Activated T-cell treated with anti-CD3 and anti-CD28 coated beads, Interleukin-2, amount 50 U/mL, for 24 hours (primary cell): ENCODE results near the gene ZFX.
"Not testable (repeated sequence)": the region's sequence is repeated elsewhere in the genome, so short reads cannot be mapped to it uniquely, and the experiment has no call there.

Source experiments
- DNase-seq: peaks from one replicate; pipeline ENCODE4 v3.0.0-alpha.2; 2020
- H3K27ac Mint-ChIP-seq: 2 replicates; pipeline ENCODE4 v1.8.0; 2020; ENCODE audit warnings: mild to moderate bottlenecking, mixed read lengths
- H3K27me3 Mint-ChIP-seq: 2 replicates; pipeline ENCODE4 v1.8.0; 2020; ENCODE audit warnings: mixed read lengths
- H3K36me3 Mint-ChIP-seq: 2 replicates; pipeline ENCODE4 v1.8.0; 2020; ENCODE audit warnings: low read depth, mixed read lengths
- H3K4me1 Mint-ChIP-seq: 2 replicates; pipeline ENCODE4 v1.8.0; 2020; ENCODE audit warnings: low read depth, mixed read lengths
- H3K4me3 Mint-ChIP-seq: 2 replicates; pipeline ENCODE4 v1.8.0; 2020; ENCODE audit warnings: mild to moderate bottlenecking, moderate library complexity, mixed read lengths
- H3K9me3 Mint-ChIP-seq: 2 replicates; pipeline ENCODE4 v1.8.0; 2020; ENCODE audit warnings: mixed read lengths

ZFX gene

DNA sequence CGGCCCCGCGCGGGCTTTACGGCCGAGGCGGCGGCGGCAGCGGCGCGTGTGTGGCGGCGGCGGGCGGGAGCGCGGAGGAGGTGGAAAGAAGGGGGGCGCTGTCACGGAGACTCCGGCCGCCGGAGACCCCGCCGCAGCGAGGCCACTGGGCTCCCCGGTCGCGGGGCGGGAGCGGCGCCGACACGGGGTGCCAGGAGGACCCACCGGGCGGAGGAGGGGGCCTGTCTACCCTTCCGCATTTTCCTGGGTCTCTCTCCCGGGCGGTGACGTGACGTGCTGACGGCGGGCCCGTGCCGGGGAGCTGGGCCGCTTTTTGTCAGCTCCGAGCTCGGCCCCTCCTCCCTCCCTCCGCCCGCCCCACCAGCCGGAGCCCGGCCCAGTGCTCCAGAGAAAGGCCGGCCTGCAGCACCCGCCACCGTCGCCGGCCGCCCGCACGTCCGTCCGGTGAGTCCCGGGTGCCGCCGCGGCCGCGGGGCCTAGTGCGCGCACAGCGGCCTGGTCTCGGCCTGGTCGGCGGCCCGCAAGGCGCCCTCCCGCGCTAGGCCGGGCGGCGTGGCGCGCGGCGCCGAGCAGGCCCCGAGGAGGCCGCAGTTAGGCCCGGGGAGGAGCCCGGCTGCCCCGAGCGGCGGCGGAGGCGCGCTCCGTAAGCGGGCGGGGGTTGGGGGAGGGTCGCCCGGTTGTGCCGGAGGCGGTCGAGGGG, at the start of gene ZFX:
TSS of gene ZFX (plus strand) at position 379 of the 700 bp plus-strand sequence. CDS start 23,014 bp downstream, outside the sequence.
- no peaks in the 10 kb centered on the region for H3K9me3 Mint-ChIP-seq
- peak; percentile 87 for DNase-seq
- H3K27me3 Mint-ChIP-seq = no peaks in the 10 kb centered on the region
- peak within 1 kb of the TSS; percentile 87 for H3K4me3 Mint-ChIP-seq
- H3K4me1 Mint-ChIP-seq = peaks cover 68% of the 10 kb centered on the region
- H3K27ac Mint-ChIP-seq = peak within 1 kb of the TSS; percentile 97
- H3K36me3 Mint-ChIP-seq = peaks cover 44% of the 10 kb centered on the region

DNA sequence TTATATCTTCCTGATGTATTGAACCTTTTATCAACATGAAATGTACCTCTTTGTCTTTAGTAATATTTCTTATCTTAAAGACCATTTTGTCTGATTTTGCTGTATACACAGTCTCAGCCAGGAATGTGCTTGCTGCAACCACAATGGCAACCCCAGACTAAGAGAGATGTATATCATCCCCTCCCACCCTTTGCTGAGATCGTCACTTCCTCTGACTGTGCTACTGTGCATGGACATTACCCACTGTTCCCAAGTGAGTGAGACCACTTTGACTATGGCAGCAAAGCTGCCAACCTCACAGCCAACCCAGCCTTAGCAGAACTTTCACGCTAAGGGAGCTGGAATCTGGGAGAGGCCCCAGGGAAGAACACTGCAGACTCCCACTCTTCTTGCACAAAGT, 48.8 kb upstream of the ZFX start:
- DNase-seq = no peak
- Mint-ChIP-seq H3K27me3 (no peaks in the 10 kb centered on the region), H3K9me3 (no peaks in the 10 kb centered on the region), H3K27ac (no peak overlapping the region), H3K4me1 (peaks cover 15% of the 10 kb centered on the region), H3K4me3 (no peak overlapping the region), H3K36me3 (no peaks in the 10 kb centered on the region)

DNA sequence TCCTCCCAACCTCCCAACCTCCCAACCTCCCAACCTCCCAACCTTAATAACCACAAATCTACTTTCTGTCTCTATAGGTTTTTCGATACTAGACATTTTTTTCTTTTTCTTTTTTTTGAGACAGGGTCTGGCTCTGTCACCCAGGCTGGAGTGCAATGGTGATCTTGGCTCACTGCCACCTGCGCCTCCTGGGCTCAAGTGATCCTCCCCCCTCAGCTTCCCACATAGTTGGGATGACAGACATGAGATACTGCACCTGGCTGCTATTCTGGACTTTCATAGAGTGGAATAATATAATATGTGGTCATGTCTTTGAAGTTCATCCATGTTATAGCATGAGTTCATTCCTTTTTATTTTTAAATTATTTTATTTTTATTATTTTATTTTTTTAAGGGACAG, 39.5 kb upstream of the ZFX start:
- no peaks in the 10 kb centered on the region for H3K36me3 Mint-ChIP-seq
- no peaks in the 10 kb centered on the region for H3K4me1 Mint-ChIP-seq
- no peak overlapping the region for H3K27ac Mint-ChIP-seq
- no peaks in the 10 kb centered on the region for H3K27me3 Mint-ChIP-seq
- no peak for DNase-seq
- H3K9me3 Mint-ChIP-seq = no peaks in the 10 kb centered on the region
- H3K4me3 Mint-ChIP-seq = no peak overlapping the region

DNA sequence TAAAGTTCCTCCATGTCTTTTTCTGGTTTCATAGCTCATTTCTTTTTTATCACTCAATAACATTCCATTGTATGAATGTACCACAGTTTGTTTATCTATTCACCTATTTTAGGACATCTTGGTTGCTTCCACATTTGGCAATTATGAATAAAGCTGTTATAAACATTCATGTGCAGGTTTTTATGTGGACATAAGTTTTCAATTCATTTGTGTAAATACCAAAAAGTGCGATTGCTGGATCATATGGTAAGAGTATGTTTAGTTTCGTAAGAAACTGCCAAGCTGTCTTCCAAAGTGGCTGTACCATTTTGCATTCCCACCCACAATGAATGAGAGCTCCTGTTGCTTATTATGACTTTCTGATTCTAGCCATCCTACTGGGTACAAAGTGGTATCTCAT, 36.3 kb upstream of the ZFX start:
- Mint-ChIP-seq H3K4me3 (no peak overlapping the region), H3K27me3 (no peaks in the 10 kb centered on the region), H3K9me3 (no peaks in the 10 kb centered on the region), H3K4me1 (no peaks in the 10 kb centered on the region), H3K27ac (no peak overlapping the region), H3K36me3 (no peaks in the 10 kb centered on the region)
- no peak for DNase-seq

DNA sequence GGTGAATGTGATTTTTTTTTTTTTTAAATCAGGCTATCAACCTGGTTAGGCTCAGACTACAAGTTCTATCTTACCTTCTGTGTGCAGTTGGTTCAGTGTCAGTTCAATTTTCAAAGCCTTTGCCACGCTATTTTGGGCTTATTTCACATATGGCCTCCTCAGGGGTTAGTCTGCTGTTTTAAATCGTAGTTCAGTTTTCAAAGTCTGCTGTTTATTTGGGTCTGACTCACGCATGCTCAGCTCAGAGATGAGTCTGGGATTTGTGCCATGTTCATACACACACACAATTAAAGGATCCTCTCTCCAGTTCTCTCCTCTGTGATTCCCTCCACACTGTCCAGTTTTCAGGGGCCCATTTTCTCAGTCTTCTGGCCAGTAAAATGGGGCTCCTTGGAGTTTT, 32.3 kb upstream of the ZFX start:
- Mint-ChIP-seq H3K27ac (no peak overlapping the region), H3K4me3 (no peak overlapping the region), H3K27me3 (no peaks in the 10 kb centered on the region)

DNA sequence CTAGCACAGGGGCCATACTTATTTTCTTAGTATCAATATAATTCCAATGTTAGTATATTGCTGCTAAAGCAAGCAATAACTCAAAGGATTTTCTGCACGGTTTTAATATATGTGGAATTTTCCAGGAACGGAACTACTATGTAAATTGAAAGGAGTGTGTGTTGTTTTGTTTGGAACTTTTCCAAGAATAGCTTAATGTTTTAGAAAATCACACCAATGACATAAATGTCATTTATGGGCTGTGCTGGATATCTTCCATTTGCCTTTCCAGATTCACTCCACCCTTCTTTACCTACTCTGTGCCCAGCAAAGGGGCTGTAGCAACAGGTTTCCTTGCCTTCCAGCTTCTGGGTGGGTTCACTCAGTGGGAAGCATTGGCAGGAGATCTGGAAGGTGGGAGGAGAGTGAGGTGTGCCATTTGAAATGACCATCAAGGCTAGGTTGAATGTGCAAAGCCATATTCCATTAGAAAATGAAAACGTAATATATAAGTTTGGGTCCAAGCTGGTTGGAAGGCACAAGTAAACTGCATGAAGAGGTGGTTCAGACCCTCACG, 25.2 kb upstream of the ZFX start:
- no peak for DNase-seq
- no peak overlapping the region for H3K4me3 Mint-ChIP-seq
- no peaks in the 10 kb centered on the region for H3K9me3 Mint-ChIP-seq
- H3K27ac Mint-ChIP-seq = no peak overlapping the region
- H3K36me3 Mint-ChIP-seq = no peaks in the 10 kb centered on the region
- H3K27me3 Mint-ChIP-seq = no peaks in the 10 kb centered on the region
- no peaks in the 10 kb centered on the region for H3K4me1 Mint-ChIP-seq

More for the DNA sequence above, 32.3 kb upstream of the ZFX start:
- H3K36me3 Mint-ChIP-seq = no peaks in the 10 kb centered on the region
- H3K4me1 Mint-ChIP-seq = no peaks in the 10 kb centered on the region
- DNase-seq = no peak
- H3K9me3 Mint-ChIP-seq = no peaks in the 10 kb centered on the region

DNA sequence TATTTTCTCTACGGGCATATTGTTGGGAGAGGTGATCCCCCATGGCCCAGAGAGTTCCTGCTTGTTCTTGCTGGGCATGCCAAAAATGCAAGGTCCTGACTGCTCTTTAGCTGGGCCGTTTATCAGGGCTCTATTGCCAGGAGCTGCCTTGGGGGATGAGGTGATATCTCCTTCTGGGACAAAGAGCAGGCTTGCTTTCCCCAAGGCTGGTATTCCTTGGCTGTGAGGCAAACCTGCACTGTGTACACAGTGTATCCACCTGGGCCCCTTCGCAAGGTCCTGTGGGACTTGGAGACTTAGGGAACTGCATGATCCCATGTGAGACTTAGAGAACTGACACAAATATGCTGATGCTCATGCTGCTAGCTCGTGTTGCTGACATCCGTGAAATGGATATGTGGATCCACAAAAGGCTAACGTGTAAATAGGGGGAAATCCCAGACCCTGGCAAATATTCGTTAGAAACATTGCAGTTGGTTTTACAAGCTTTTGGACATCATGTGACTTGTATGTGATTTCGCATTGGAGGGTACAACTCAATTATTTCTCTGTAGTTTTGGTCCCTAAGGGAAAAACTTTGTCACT, 24.4 kb upstream of the ZFX start:
- no peak for DNase-seq
- H3K27me3 Mint-ChIP-seq = no peaks in the 10 kb centered on the region
- H3K9me3 Mint-ChIP-seq = no peaks in the 10 kb centered on the region
- H3K4me1 Mint-ChIP-seq = no peaks in the 10 kb centered on the region
- H3K27ac Mint-ChIP-seq = no peak overlapping the region
- no peak overlapping the region for H3K4me3 Mint-ChIP-seq
- no peaks in the 10 kb centered on the region for H3K36me3 Mint-ChIP-seq

DNA sequence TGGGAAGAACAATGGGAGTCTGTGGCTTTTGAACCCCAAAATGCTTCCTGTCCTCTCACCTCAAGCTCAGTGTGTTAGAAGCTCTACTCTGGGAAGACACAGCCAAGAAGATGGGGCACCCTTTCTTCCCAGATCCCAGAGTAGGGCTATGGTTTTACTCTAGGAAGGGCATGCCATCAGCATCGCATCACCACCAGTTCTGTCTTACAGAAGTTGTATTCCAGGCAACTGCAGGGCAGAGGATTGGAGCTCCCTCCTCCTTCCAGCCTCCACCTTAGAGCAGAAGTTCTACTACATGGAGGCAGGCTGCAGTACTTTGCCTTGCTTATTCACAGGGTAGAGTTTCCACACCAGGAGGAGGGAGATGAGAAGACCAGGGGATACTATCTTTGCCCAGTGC, 18.1 kb upstream of the ZFX start:
- Mint-ChIP-seq H3K4me3 (no peak overlapping the region), H3K4me1 (no peaks in the 10 kb centered on the region), H3K36me3 (no peaks in the 10 kb centered on the region), H3K27ac (no peak overlapping the region), H3K27me3 (peaks cover 4% of the 10 kb centered on the region), H3K9me3 (no peaks in the 10 kb centered on the region)
- no peak for DNase-seq

DNA sequence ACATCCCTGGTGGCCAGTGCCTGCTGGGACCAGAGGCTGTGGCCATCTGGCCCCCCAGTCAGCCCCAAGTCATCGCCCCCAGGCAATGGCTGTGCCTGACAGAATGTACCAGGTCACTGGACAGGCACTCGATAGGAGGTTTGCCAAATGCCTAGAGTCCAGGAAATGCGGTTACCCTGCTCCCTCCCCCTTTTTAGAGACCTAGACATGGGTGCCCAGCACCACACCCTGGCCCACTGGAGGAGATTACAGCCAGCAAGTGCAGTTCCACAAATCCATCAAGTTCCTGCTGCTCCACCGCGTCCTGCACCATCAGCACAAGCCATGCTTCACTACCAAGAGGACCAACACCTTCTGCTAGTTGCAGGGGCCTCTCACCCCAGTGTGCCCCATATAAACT, 16.2 kb upstream of the ZFX start:
- Mint-ChIP-seq H3K4me3 (no peak overlapping the region), H3K27me3 (peaks cover 4% of the 10 kb centered on the region), H3K9me3 (no peaks in the 10 kb centered on the region), H3K4me1 (no peaks in the 10 kb centered on the region), H3K36me3 (no peaks in the 10 kb centered on the region), H3K27ac (no peak overlapping the region)
- no peak for DNase-seq

DNA sequence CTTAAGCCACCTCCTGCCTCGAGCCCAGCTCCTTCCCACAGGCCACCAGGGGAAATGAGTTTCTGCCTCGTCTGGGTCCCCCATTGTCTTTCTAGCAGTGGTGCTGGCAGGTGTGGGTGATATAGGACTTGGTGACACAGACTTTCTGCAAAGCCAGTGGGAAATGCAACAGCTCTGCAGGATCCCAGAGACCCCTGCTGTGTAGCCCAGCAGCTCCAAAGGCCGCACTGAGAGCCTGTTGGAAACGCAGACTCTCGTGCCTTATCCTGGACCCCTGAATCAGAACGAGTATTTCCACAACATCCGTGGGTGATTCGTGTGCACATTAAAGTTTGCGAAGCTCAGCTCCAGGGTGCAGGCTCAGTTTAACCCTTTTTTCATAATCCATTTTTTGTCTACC, 13.8 kb upstream of the ZFX start:
- not testable (repeated sequence) for H3K27me3 Mint-ChIP-seq, H3K4me3 Mint-ChIP-seq, H3K4me1 Mint-ChIP-seq, H3K27ac Mint-ChIP-seq, DNase-seq, H3K9me3 Mint-ChIP-seq, H3K36me3 Mint-ChIP-seq

DNA sequence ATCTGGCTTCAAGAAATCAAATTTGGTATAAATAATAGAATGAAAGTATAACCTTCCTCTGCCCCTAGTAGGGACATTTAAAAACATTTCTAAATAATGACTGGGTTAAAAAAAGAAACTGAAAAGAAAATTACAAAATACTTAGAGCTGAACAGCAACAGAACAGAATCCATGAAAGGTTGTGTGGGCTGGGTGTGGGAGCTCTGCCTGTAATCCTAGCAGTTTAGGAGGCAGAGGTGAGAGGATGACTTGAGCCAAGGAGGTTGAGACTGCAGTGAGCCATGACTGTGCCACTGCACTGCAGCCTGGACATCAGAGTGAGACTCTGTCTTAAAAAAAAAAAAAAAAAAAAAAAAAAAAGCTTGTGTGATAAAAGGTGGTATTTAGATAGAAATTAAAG, 12.3 kb upstream of the ZFX start:
- Mint-ChIP-seq H3K4me1 (no peaks in the 10 kb centered on the region), H3K36me3 (no peaks in the 10 kb centered on the region), H3K4me3 (no peak overlapping the region), H3K27me3 (no peaks in the 10 kb centered on the region), H3K27ac (no peak overlapping the region), H3K9me3 (no peaks in the 10 kb centered on the region)
- DNase-seq = no peak

DNA sequence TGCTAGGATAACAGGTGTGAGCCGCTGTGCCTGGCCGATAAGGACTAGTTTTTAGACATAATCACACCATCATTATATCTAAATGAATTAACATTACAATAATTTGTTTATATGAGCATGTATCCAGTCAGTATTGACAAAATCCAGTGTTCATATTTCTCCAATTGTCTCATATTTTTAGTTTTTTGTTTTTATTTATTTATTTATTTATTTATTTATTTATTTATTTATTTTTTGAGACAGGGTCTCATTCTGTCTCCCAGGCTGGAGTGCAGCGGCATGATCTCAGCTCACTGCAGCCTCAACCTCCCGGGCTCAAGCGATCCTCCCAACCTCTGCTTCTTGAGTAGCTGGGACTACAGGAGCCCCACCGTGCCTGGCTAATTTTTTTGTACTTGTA, 5.5 kb upstream of the ZFX start:
- not testable (repeated sequence) for H3K9me3 Mint-ChIP-seq, DNase-seq, H3K36me3 Mint-ChIP-seq, H3K27ac Mint-ChIP-seq, H3K4me3 Mint-ChIP-seq, H3K27me3 Mint-ChIP-seq
- peaks cover 33% of the 10 kb centered on the region for H3K4me1 Mint-ChIP-seq

DNA sequence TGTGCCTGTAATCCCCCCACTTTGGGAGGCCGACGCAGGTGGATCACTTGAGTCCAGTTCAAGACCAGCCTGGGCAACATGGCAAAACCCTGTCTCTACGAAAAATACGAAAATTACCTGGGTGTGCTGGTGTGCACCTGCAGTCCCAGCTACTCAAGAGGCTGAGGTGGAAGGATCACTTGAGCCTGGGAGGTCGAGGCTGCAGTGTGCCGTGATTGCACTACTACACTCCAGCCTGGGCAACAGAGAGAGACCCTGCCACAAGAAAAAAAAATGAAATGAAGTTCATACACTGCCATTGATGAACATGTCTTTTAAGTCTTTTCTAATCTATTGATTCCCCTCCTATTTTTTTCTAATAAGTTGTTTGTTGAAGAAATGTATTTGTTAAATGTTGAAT, 5.0 kb upstream of the ZFX start:
- no peaks in the 10 kb centered on the region for H3K9me3 Mint-ChIP-seq
- H3K27me3 Mint-ChIP-seq = no peaks in the 10 kb centered on the region
- no peak for DNase-seq
- no peak overlapping the region for H3K4me3 Mint-ChIP-seq
- peaks cover 3% of the 10 kb centered on the region for H3K36me3 Mint-ChIP-seq
- H3K27ac Mint-ChIP-seq = no peak overlapping the region
- H3K4me1 Mint-ChIP-seq = peaks cover 33% of the 10 kb centered on the region

DNA sequence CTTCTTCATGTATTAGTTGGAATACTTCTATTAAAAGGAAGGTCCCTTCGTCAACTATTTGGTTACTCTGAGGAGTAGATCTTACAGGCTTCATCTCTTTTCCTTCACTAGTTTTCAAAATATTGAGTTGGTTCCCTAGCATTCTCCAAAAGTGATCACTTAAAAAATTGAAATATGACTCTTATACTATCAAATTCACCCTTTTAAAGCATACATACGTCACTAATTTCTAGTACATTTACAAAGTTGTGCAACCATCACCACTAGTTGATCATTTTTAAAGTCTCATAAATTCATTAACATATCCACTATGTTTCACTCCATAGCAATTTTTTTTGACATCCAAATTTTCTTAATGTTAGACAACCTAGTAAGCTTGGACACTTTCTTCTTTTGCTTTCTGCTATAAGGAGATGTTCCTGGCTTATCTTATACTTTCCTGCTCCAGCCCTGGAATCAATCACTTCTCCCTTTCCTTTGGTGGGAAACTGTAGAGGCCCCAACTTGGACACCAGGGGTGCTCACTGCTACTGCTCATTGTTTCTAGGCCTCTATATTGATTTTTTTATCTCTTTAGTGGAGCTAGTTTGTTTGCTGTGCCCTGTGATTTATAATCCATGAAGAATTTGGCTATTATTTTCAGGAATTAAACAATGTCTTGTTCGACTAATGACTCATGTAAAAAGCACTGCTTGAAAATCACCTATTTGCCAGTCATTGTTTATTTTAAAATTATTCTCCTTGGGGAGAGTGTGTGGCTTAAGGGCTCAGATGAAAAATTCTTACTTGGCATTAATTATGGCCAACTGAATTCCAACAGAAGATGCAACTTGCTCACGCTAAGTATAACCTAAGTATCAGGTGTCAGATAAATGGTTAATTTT, 4.0 kb upstream of the ZFX start:
- no peaks in the 10 kb centered on the region for H3K27me3 Mint-ChIP-seq
- peaks cover 5% of the 10 kb centered on the region for H3K36me3 Mint-ChIP-seq
- no peak for DNase-seq
- no peak overlapping the region for H3K4me3 Mint-ChIP-seq
- H3K9me3 Mint-ChIP-seq = no peaks in the 10 kb centered on the region
- peaks cover 33% of the 10 kb centered on the region for H3K4me1 Mint-ChIP-seq
- no peak overlapping the region for H3K27ac Mint-ChIP-seq
